Activated T-helper 17 cell treated with anti-CD3 and anti-CD28 coated beads, Interleukin-2, amount 50 U/mL, for 72 hours (primary cell): ENCODE results near the gene SGSH. TPM values are rescaled to one million over a fixed set of nuclear protein-coding genes. Genes with fewer than 3 reads are reported as not detected.
"Not testable (repeated sequence)": the region's sequence is repeated elsewhere in the genome, so short reads cannot be mapped to it uniquely, and the experiment has no call there.

Experiments used
- ATAC-seq: fragments of 150-1000 bp; cut with Tn5 transposase; replicated peaks from 2 replicates; pipeline ENCODE4 v1.10.0; 2021; ENCODE audit warnings: mild to moderate bottlenecking, moderate library complexity
- H3K27ac Mint-ChIP-seq: one replicate; pipeline ENCODE4 v1.8.0; 2022; ENCODE audit warnings: mixed read lengths
- H3K27me3 Mint-ChIP-seq: one replicate; pipeline ENCODE4 v1.8.0; 2022; ENCODE audit warnings: mixed read lengths
- H3K36me3 Mint-ChIP-seq: one replicate; pipeline ENCODE4 v1.8.0; 2022; ENCODE audit warnings: low read depth, mild to moderate bottlenecking, mixed read lengths
- H3K4me1 Mint-ChIP-seq: one replicate; pipeline ENCODE4 v1.8.0; 2022; ENCODE audit warnings: mixed read lengths
- H3K4me3 Mint-ChIP-seq: one replicate; pipeline ENCODE4 v1.8.0; 2022; ENCODE audit warnings: mild to moderate bottlenecking, mixed read lengths
- H3K9me3 Mint-ChIP-seq: one replicate; pipeline ENCODE4 v1.8.0; 2022; ENCODE audit warnings: mixed read lengths
- total RNA-seq, 2 donors: library from RNA; stranded (reverse); gene quantifications; one replicate each; pipeline ENCODE4 v1.2.3, GENCODE V29; 2022

The SGSH gene
- total RNA-seq, 2 donors from 2014 or later = 45.7 to 63.6 TPM

- ATAC-seq = no peak
- no peaks in the 10 kb centered on the region for H3K9me3 Mint-ChIP-seq
- no peaks in the 10 kb centered on the region for H3K27me3 Mint-ChIP-seq
- H3K4me3 Mint-ChIP-seq = no peak overlapping the region
- H3K27ac Mint-ChIP-seq = no peak overlapping the region
- H3K4me1 Mint-ChIP-seq = no peaks in the 10 kb centered on the region
- peaks cover 24% of the 10 kb centered on the region for H3K36me3 Mint-ChIP-seq
Measured at GRCh38 chr17:80246266-80246681, 26.1 kb upstream of the SGSH start.

- no peaks in the 10 kb centered on the region for H3K9me3 Mint-ChIP-seq
- H3K4me1 Mint-ChIP-seq = no peaks in the 10 kb centered on the region
- peak overlapping the region; percentile 33 for H3K27ac Mint-ChIP-seq
- ATAC-seq = no peak
- H3K36me3 Mint-ChIP-seq = peaks cover 27% of the 10 kb centered on the region
- no peak overlapping the region for H3K4me3 Mint-ChIP-seq
- no peaks in the 10 kb centered on the region for H3K27me3 Mint-ChIP-seq
Measured at GRCh38 chr17:80245566-80246265, 25.6 kb upstream of the SGSH start.

GRCh38 chr17:80244871-80245509, 24.9 kb upstream of the SGSH start:
- H3K9me3 Mint-ChIP-seq = no peaks in the 10 kb centered on the region
- no peak for ATAC-seq
- H3K4me1 Mint-ChIP-seq = no peaks in the 10 kb centered on the region
- H3K36me3 Mint-ChIP-seq = peaks cover 27% of the 10 kb centered on the region
- no peaks in the 10 kb centered on the region for H3K27me3 Mint-ChIP-seq
- peak overlapping the region; percentile 33 for H3K27ac Mint-ChIP-seq
- H3K4me3 Mint-ChIP-seq = no peak overlapping the region

- H3K9me3 Mint-ChIP-seq, H3K27me3 Mint-ChIP-seq, ATAC-seq, H3K27ac Mint-ChIP-seq, H3K4me1 Mint-ChIP-seq, H3K4me3 Mint-ChIP-seq: not testable (repeated sequence)
- H3K36me3 Mint-ChIP-seq = peaks cover 27% of the 10 kb centered on the region
Measured at GRCh38 chr17:80244448-80244847, 24.3 kb upstream of the SGSH start.

- Mint-ChIP-seq H3K4me3 (no peak overlapping the region), H3K9me3 (no peaks in the 10 kb centered on the region), H3K27ac (no peak overlapping the region), H3K27me3 (no peaks in the 10 kb centered on the region), H3K36me3 (peaks cover 27% of the 10 kb centered on the region), H3K4me1 (no peaks in the 10 kb centered on the region)
- ATAC-seq = no peak
Measured at GRCh38 chr17:80243526-80244433, 23.6 kb upstream of the SGSH start.

GRCh38 chr17:80242505-80242904, 22.4 kb upstream of the SGSH start:
- Mint-ChIP-seq H3K4me1 (no peaks in the 10 kb centered on the region), H3K9me3 (no peaks in the 10 kb centered on the region), H3K27ac (no peak overlapping the region), H3K27me3 (no peaks in the 10 kb centered on the region), H3K36me3 (peaks cover 40% of the 10 kb centered on the region), H3K4me3 (no peak overlapping the region)
- ATAC-seq = no peak

- no peaks in the 10 kb centered on the region for H3K4me1 Mint-ChIP-seq
- H3K4me3 Mint-ChIP-seq = no peak overlapping the region
- H3K27me3 Mint-ChIP-seq = no peaks in the 10 kb centered on the region
- H3K27ac Mint-ChIP-seq = no peak overlapping the region
- ATAC-seq = no peak
- H3K9me3 Mint-ChIP-seq = peaks cover 7% of the 10 kb centered on the region
- peaks cover 76% of the 10 kb centered on the region for H3K36me3 Mint-ChIP-seq
Measured at GRCh38 chr17:80237386-80237785, 17.3 kb upstream of the SGSH start.

GRCh38 chr17:80236911-80237310, 16.8 kb upstream of the SGSH start:
- peaks cover 76% of the 10 kb centered on the region for H3K36me3 Mint-ChIP-seq
- no peak overlapping the region for H3K27ac Mint-ChIP-seq
- peaks cover 8% of the 10 kb centered on the region for H3K9me3 Mint-ChIP-seq
- no peaks in the 10 kb centered on the region for H3K27me3 Mint-ChIP-seq
- H3K4me1 Mint-ChIP-seq = no peaks in the 10 kb centered on the region
- no peak for ATAC-seq
- H3K4me3 Mint-ChIP-seq = no peak overlapping the region

- H3K4me1 Mint-ChIP-seq = no peaks in the 10 kb centered on the region
- ATAC-seq = no peak
- H3K27me3 Mint-ChIP-seq = no peaks in the 10 kb centered on the region
- H3K27ac Mint-ChIP-seq = no peak overlapping the region
- peaks cover 79% of the 10 kb centered on the region for H3K36me3 Mint-ChIP-seq
- peaks cover 13% of the 10 kb centered on the region for H3K9me3 Mint-ChIP-seq
- no peak overlapping the region for H3K4me3 Mint-ChIP-seq
Measured at GRCh38 chr17:80233202-80233601, 13.1 kb upstream of the SGSH start.

GRCh38 chr17:80232438-80232837, 12.3 kb upstream of the SGSH start:
- no peak overlapping the region for H3K27ac Mint-ChIP-seq
- H3K4me3 Mint-ChIP-seq = no peak overlapping the region
- peaks cover 71% of the 10 kb centered on the region for H3K36me3 Mint-ChIP-seq
- no peaks in the 10 kb centered on the region for H3K4me1 Mint-ChIP-seq
- H3K9me3 Mint-ChIP-seq = peaks cover 13% of the 10 kb centered on the region
- no peaks in the 10 kb centered on the region for H3K27me3 Mint-ChIP-seq
- ATAC-seq = no peak

- no peak for ATAC-seq
- Mint-ChIP-seq H3K27me3 (no peaks in the 10 kb centered on the region), H3K36me3 (peaks cover 39% of the 10 kb centered on the region), H3K9me3 (peaks cover 13% of the 10 kb centered on the region), H3K27ac (no peak overlapping the region), H3K4me3 (no peak overlapping the region), H3K4me1 (peaks cover 3% of the 10 kb centered on the region)
Measured at GRCh38 chr17:80229011-80229410, 8.9 kb upstream of the SGSH start.

- Mint-ChIP-seq H3K27me3 (no peaks in the 10 kb centered on the region), H3K9me3 (peaks cover 13% of the 10 kb centered on the region), H3K36me3 (peaks cover 34% of the 10 kb centered on the region), H3K4me3 (no peak overlapping the region), H3K27ac (no peak overlapping the region), H3K4me1 (peaks cover 6% of the 10 kb centered on the region)
- no peak for ATAC-seq
Measured at GRCh38 chr17:80228477-80228876, 8.3 kb upstream of the SGSH start.

GRCh38 chr17:80227666-80228065, 7.5 kb upstream of the SGSH start:
- H3K9me3 Mint-ChIP-seq = peaks cover 9% of the 10 kb centered on the region
- H3K4me3 Mint-ChIP-seq = no peak overlapping the region
- H3K4me1 Mint-ChIP-seq = peaks cover 6% of the 10 kb centered on the region
- no peaks in the 10 kb centered on the region for H3K27me3 Mint-ChIP-seq
- H3K36me3 Mint-ChIP-seq = peaks cover 35% of the 10 kb centered on the region
- H3K27ac Mint-ChIP-seq = no peak overlapping the region
- ATAC-seq = no peak

GRCh38 chr17:80227156-80227555, 7.0 kb upstream of the SGSH start:
- Mint-ChIP-seq H3K4me1 (peaks cover 6% of the 10 kb centered on the region), H3K9me3 (peaks cover 5% of the 10 kb centered on the region), H3K27me3 (no peaks in the 10 kb centered on the region), H3K4me3 (no peak overlapping the region), H3K27ac (no peak overlapping the region), H3K36me3 (peaks cover 30% of the 10 kb centered on the region)
- no peak for ATAC-seq
